GM19193 (cell line): Measurements from ENCODE around the gene GPR18.

Source experiments
- POLR2A ChIP-seq: IDR thresholded peaks from 4 replicates; pipeline ENCODE4 v1.6.1; 2011; ENCODE audit not compliant: insufficient read depth, insufficient read length; ENCODE audit errors: extremely low read depth

GPR18 gene, protein sequence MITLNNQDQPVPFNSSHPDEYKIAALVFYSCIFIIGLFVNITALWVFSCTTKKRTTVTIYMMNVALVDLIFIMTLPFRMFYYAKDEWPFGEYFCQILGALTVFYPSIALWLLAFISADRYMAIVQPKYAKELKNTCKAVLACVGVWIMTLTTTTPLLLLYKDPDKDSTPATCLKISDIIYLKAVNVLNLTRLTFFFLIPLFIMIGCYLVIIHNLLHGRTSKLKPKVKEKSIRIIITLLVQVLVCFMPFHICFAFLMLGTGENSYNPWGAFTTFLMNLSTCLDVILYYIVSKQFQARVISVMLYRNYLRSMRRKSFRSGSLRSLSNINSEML

DNA sequence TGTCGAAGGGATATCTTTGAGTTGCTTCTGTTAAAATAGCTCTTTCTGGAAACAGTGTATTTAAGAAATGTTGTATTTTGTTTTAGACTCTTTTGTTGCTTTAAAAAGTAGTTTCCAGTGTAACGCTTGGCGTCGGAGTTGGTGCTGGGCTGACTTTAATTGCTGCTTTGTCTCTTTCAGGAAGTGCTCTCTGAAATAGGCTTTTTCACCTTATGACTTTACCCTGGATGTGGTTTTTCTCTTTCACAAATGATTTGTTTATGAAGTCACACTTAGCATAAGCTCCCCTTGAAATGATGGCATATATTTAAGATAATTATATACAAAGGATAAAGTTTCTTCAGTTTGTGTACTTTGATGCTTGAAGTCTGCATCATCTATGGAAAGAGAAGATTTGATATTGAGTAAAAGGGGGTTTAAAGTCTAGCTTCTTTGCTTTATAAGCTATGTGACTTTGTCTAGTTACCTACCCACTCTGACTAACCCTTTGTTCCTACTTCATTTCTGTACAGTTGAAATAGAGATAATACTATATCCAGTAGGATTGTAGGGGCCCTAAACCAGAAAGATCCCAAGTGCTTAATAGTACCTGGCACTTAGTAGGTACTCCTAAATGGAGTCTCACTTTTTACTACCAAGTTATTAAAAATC is at the start of gene GPR18:
Gene GPR18 (minus strand): TSS at position 170 of the 651 bp plus-strand sequence. CDS start 2,507 bp downstream, outside the sequence.
- no peak for TF ChIP-seq POLR2A

GRCh38 chr13:99307648-99308339 is 49.6 kb upstream of the GPR18 start:
- no peak for TF ChIP-seq POLR2A

DNA sequence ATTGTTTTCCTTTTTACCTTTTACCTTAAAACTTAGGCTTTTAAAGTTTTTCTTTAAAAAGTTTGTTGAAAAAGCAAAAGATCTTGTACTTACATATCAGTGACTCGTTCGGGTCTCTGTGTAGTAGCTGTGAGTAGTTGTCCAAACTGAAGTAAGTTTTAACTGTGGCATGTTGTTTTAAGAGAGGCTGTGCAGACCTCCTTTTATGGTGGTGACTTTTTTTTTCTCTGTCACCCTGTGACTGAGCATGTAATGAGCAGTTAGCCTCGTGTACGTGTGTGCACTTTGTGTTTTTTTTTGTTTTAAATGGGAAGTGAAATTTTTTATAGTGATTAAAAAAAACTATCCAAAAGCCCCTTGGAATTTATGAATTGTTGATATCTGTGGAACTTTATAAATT is 49.1 kb upstream of the GPR18 start, which contains the start of gene GPR183:
Gene GPR183 (minus strand): TSS at position 153 of the 400 bp plus-strand sequence. CDS start 11,254 bp downstream, outside the sequence.
- TF ChIP-seq POLR2A: no peak

- no peak for TF ChIP-seq POLR2A
Measured at GRCh38 chr13:99305566-99305965, 47.4 kb upstream of the GPR18 start.

DNA sequence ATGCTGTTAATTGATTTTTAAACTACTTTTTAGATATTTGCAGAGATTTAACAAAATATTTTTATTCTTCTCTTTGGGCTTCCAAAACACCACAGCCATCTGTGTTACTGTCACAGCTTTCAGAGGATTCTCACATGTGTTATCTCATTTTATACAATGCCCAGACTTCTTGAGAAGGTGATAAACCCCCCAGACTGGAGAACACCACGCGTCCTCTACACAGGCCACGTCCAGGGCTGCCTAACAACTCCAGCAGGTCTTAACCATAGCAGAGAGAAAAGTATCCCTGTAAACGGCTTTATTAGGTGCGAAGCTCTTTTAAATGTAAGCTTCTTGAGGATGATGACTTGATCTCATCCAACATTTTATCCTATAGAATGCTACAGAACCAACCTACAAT is 47.0 kb upstream of the GPR18 start:
- no peak for TF ChIP-seq POLR2A

GRCh38 chr13:99304541-99304940 is 46.4 kb upstream of the GPR18 start:
- no peak for TF ChIP-seq POLR2A

GRCh38 chr13:99303863-99304521 is 45.8 kb upstream of the GPR18 start:
- peak; percentile 23 for TF ChIP-seq POLR2A

GRCh38 chr13:99302637-99303505 is 44.7 kb upstream of the GPR18 start:
- TF ChIP-seq POLR2A: no peak

GRCh38 chr13:99301913-99302636 is 43.9 kb upstream of the GPR18 start:
- no peak for TF ChIP-seq POLR2A

- no peak for TF ChIP-seq POLR2A
Measured at GRCh38 chr13:99301056-99301838, 43.1 kb upstream of the GPR18 start.

GRCh38 chr13:99299920-99300341 is 41.8 kb upstream of the GPR18 start:
- no peak for TF ChIP-seq POLR2A

DNA sequence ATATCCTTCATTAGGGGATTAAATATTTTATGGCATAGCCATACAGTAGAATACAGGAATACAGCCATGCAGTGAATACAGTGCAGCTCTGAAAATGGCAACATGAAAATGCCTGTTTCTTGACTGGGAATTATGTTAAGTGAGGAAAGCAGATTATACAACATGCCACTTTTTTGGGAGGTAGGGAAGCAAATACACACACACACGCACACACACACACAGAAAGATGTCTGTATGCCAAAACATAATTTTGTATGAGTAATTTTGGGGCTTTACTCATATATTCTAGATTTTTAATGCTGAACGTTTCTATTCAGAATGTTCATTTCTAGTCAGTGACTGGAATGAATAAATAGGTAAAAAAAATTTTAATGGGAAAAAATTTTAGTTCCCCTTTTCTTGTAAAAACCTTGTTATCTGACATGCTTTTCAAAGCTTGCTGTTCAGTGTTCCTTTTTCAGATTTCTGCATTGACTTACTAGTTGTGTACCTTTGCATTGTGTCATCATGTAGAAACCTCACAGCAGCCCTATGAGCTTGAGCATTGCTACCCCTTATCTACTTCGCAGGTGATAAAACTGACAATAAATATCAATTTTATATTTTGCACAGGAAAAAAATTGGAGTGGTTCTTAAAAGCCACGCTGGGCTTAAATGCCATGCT is 41.2 kb upstream of the GPR18 start:
- no peak for TF ChIP-seq POLR2A

DNA sequence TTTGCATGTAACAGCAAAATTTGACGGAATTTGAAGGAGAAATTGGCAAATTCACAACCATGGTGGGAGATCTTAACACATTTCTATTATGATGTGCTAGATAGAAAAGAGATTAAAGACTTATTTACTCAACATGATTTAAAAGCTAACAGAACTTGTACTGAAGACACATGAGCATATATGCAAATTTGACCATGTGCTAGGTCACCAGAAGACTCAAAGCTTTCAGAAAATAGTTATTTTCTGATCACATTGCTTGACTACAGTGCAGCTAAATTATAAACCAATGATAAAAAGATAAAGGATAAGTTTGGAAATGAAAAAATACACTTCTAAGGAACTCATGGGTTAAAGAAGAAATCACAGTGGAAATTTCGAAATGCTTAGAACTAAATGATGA is 39.9 kb upstream of the GPR18 start:
- TF ChIP-seq POLR2A: no peak

DNA sequence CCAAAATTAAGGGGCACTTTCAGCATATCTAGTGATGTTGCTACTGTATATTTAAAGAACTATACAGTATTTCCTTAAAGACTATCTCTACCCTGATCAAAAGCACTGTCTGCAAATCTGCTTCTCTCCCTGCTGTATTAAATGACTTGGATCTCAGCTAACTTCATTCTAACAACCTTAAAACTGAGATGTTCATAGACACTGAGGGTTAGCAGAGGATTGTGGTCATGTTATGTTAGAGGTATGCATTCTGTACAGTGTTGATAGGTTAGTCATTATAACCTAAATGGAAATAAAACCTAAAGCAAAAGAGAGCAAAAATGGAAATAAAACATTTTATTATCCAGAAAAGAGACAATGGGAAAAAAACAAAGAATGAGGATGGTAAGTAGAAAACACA is 39.2 kb upstream of the GPR18 start:
- no peak for TF ChIP-seq POLR2A
